GM18507 (cell line): ENCODE results near the gene TAGLN3.

Experiments
- DNase-seq: peaks from one replicate; pipeline ENCODE4 v3.0.0; 2011; ENCODE audit warnings: low read depth; ENCODE audit not compliant: insufficient read length; ENCODE audit errors: extremely low spot score
- FAIRE-seq: peaks from 2 replicates; lab custom pipeline; 2011; peaks lifted over from hg19 to GRCh38; lab: Jason Lieb, UNC

TAGLN3 gene

DNA sequence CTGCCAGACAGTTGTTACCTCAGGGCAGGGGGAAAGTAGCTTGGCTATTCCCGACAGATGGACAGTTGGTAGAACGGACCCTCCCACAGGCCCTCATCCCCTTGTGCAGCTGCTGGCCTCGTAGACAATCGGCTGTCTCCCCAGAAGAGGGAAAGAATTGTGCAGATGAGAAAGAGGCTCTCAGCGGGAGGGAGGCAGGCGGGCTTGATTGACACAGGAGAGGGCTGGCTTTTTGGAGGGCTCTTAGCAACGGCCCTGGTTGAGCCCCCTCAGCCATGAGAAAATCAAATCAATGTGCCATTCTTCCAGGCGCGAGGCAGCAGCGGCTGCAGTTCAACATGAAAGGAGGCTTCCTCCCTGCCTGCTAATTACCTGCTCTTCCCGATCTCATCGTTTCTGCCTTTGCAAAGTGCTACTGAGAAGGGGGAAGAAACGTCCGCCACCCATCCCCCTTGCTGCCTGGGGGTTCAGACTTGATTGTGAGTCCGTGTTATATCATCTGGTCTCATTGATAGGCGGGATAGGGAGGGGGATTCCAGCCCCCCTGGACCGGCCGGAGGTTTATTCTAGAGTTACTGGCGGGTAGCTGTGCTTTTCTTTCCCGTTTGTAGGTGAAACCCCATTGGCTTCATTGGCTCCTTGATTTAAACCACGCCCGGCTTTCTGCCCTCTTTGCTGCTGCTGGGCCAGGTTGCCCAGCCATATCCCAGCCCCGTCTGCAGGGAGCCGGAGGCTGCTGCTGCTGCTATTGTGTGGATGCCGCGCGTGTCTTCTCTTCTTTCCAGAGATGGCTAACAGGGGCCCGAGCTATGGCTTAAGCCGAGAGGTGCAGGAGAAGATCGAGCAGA is at the start of gene TAGLN3:
TSS of gene TAGLN3 (plus strand) at position 287 of the 848 bp plus-strand sequence. CDS start at position 788, 501 bp downstream.
- no peak for DNase-seq
- no peak for FAIRE-seq

DNA sequence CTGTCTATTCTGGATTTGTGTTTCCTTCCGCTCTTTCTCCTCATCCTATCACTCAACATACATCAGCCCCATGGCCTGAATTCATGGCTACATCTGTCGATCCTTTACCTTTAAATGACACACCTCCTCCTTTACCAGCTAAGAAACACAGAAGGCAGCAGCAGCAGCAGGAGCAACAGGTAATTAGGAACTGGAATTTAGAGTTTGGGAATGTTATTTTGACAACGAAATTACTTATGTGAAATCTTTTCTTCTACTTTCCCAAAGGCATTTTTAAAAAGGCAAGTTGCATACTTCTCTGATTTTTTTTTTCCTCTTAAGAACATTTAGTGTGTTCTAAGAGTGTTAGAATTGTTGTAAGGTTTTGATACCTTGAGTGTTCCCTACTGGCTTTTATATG is 49.0 kb upstream of the TAGLN3 start:
- no peak for FAIRE-seq
- no peak for DNase-seq

DNA sequence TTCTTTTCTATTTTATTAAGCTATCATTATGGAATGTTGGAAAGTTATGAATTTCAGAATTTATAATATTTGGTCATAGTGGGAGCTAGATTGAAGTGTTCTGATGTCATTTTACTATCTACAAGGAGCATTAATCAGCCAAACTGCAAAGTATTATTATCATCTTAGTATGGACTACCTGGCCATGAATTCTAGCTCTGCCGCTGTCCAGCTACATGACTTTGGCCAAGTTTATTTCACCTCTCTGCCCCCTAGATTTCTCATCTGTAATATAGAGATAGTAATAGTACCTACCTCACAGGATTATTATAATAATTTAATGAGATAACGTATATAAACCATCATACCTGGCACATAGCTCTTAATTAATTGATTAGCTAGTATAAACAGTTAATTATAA is 47.7 kb upstream of the TAGLN3 start:
- no peak for FAIRE-seq
- no peak for DNase-seq

GRCh38 chr3:111952086-111952485 is 46.6 kb upstream of the TAGLN3 start:
- DNase-seq: no peak
- no peak for FAIRE-seq

- FAIRE-seq (no peak), DNase-seq (no peak)
These were observed 45.8 kb upstream of the TAGLN3 start for GRCh38 chr3:111952866-111953450.

GRCh38 chr3:111954228-111954990 is 44.3 kb upstream of the TAGLN3 start:
- no peak for FAIRE-seq
- no peak for DNase-seq

GRCh38 chr3:111955876-111956275 is 42.8 kb upstream of the TAGLN3 start:
- DNase-seq (no peak), FAIRE-seq (no peak)

DNA sequence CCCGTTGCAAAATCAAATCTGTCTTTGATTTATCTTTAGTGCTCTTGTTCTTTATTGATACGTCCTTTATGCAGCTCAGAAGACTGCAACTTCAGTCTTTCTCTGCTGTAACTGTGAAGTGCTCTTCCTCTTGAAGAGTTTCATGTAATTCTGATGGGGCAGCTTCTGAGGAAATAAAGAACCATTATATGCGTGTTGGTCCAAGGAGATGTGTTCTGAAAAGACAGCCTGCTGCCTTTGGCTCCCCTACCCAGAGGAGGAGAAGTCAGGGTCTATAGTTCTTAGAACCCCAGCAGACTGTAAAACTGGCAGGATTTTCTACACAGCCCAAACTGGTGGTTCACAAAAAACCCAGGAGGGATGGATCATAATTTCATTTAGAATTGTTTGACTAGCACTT is 42.3 kb upstream of the TAGLN3 start:
- FAIRE-seq (no peak), DNase-seq (no peak)

DNA sequence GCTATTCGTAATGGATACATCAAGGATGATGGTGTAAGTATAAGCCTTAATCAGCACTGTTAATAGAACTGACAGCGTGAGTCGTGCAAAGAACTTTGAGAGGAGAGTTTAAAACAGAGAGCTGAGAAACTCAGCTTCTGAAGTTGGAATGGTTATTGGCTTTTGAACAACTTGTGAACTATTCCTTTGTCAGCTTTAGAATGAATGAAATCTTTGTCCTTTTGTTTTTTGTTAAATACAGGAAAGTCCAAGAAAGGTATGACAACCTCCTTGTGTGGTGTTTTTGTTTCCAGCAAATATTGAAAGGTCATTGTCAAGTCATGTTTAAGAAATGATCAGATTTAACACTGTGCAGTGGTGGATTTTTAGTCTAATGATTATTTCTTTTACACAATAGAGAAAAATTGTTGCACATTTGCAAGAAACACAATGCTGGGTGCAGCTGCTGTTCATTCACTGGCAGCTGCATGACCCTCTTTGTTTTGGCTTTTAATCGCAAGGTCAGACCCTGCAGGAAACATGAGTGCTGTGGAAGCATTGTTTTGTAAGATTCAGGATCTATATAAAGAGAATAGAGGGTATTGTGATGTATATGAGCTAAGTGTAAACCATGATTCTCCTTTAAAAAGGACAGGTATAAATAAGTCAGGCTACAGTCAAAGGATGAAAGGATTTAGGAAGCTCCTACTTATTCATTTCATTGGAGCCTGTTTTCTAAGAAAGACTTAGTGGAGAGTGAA is 41.6 kb upstream of the TAGLN3 start:
- no peak for DNase-seq
- no peak for FAIRE-seq

GRCh38 chr3:111961461-111962164 is 37.1 kb upstream of the TAGLN3 start:
- FAIRE-seq (no peak), DNase-seq (no peak)

GRCh38 chr3:111963424-111963823 is 35.3 kb upstream of the TAGLN3 start:
- no peak for DNase-seq
- FAIRE-seq: no peak

DNA sequence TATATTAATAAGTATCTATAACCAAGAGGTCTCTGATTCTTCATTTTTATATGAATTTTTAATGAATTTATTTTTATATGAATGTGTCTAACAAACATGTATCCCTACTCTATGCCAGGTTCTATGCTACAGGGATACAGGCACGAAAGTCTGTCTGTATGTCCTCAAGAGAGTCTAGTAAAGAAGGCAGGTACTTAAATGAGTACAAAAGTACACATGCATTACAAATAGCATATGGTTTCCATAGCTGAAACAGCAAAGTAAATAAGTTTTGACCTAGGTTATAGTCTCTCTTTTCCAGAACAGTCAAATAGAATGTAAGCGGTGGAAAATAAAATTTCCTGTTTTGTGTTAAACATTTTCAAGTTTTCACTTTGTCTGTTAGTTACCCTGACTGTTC is 33.2 kb upstream of the TAGLN3 start:
- DNase-seq: no peak
- no peak for FAIRE-seq

GRCh38 chr3:111967068-111967467 is 31.7 kb upstream of the TAGLN3 start:
- FAIRE-seq (no peak), DNase-seq (no peak)

GRCh38 chr3:111967651-111968274 is 31.0 kb upstream of the TAGLN3 start:
- DNase-seq (peak; percentile 22), FAIRE-seq (peak; percentile 97)

GRCh38 chr3:111968319-111969054 is 30.2 kb upstream of the TAGLN3 start:
- FAIRE-seq (no peak), DNase-seq (no peak)

DNA sequence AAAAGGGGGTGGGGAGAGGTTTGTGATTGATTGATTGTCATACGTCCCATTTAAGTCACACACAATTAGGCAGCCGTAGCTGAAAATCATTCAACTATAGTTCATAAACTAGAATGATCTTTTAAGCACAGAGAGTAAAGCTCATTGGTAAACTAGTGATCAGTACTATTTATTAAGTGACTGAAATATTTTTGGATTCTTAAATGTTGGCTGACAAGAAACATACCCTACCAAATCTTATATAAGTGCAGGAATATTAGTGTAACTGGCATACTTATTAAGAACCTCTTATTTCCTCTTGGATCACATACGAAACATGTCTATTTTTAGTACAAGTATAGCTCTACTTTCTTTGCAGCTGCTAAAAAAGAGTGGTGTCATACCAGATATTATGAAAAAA is 28.3 kb upstream of the TAGLN3 start:
- FAIRE-seq (no peak), DNase-seq (no peak)

DNA sequence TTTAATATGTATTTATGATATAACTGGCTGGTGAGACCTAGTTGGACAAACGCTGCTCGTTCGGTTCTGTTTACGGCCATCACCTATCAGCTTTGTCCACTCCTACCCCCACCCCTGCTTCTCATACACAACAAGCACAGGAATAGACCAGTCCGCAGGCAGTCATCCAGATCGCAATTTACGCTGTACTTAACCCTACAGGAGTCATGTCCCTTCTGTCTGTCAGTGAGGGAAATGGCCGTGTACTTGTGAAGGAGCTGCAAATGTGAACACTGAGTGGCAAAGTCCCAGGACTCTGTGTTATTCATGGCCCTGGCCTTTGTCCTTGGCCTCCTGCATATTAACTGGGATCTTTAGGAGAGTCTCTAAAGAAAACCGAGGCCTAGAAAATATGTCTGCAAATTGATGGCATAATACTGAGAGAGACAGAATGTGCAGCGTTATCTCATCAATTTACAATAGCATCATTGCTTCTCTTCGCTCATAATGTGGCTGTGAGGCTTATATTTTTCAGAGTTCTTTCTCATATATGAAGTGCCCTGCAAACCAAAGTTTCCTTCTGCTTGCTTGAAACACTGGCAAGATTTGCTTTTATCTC is 27.1 kb upstream of the TAGLN3 start:
- no peak for DNase-seq
- no peak for FAIRE-seq

DNA sequence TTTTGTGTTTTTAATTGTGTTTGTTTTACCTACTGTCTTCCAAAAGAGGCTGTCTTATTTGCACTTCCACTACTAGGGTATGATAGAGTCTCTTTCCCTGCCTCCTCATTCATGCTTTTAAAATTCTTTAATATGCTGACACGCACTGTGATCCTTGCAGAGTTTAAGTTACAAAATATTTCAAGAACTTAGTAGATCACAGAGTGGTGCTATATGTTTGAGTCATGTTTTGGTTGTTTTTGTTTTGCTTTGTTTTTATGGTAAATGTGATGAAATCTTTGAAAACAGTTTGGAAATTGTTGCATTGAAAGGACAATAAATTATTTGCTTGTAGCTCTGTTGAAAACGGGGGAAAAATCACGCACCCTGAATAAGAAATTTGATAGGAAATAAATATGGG is 25.8 kb upstream of the TAGLN3 start:
- no peak for FAIRE-seq

More for the DNA sequence above, 25.8 kb upstream of the TAGLN3 start:
- no peak for DNase-seq
